GM23338 (cell line): ENCODE measurements around the gene HNRNPM.

ENCODE experiments used
- CREB1 ChIP-seq: fragments of 250-450 bp; sonication (Bioruptor Pico); IDR thresholded peaks from 2 replicates; pipeline ENCODE4 v1.5.0; 2020; ENCODE audit warnings: low read depth, mild to moderate bottlenecking, moderate library complexity
- CTCF ChIP-seq, 2 experiments: fragments of 200-600 bp in 1 of 2; sonication (generic) in 1 of 2; conservative IDR thresholded peaks; 2 replicates each; pipeline versions ENCODE4 v1.5.1 to v1.6.1; 2016 to 2017; ENCODE audit warnings: antibody characterized with exemption in 2 of 2, low read depth in 2 of 2, mild to moderate bottlenecking in 2 of 2, moderate library complexity in 1 of 2
- EZH2 ChIP-seq: fragments of 200-600 bp; sonication (generic); IDR thresholded peaks from one replicate; pipeline ENCODE4 v1.8.0; 2017; ENCODE audit warnings: antibody characterized with exemption, mild to moderate bottlenecking, low read depth; ENCODE audit not compliant: unreplicated experiment
- JUNB ChIP-seq: IDR thresholded peaks from one replicate; pipeline ENCODE4 v1.6.1; 2016; ENCODE audit warnings: antibody characterized with exemption; ENCODE audit not compliant: unreplicated experiment
- POLR2AphosphoS5 ChIP-seq: IDR thresholded peaks from 2 replicates; pipeline ENCODE4 v1.6.1; 2016; ENCODE audit warnings: antibody characterized with exemption, low read depth
- STAT1 ChIP-seq: IDR thresholded peaks from one replicate; pipeline ENCODE4 v1.6.1; 2016; ENCODE audit warnings: antibody characterized with exemption; ENCODE audit not compliant: unreplicated experiment

- TF ChIP-seq CTCF (conservative IDR thresholded peaks at IDR 0.05; ENCODE audit: low read depth in 2 of 2) (no peak), EZH2 (no peak), POLR2AphosphoS5 (no peak), CREB1 (CRISPR knock-in tag) (no peak), JUNB (no peak), STAT1 (no peak)
These were observed 24.1 kb downstream of the HNRNPM start for GRCh38 chr19:8468761-8469373.
